NCI-H2107 treated with DMSO at 0.1 percent for 48 hours (cell line): ENCODE data around the gene NUDT13.
A peak's percentile ranks its signal among the peaks of the same experiment; 100 is the strongest.
"Not testable (repeated sequence)": the region's sequence is repeated elsewhere in the genome, so short reads cannot be mapped to it uniquely, and the experiment has no call there.

Source experiments
- DNase-seq: peaks from one replicate; lab custom pipeline; 2025; ENCODE audit not compliant: unreplicated experiment; lab: John Stamatoyannopoulos, UW

NUDT13 gene

GRCh38 chr10:73099141-73099540 lies 11.1 kb upstream of the NUDT13 start:
- no peak for DNase-seq

GRCh38 chr10:73106301-73106700 lies 4.0 kb upstream of the NUDT13 start:
- no peak for DNase-seq

- not testable (repeated sequence) for DNase-seq
Observed at GRCh38 chr10:73109248-73109652, 1.0 kb upstream of the NUDT13 start.

GRCh38 chr10:73112032-73112431 lies 1.8 kb downstream of the NUDT13 start:
- DNase-seq: not testable (repeated sequence)

GRCh38 chr10:73113551-73113950 lies 3.3 kb downstream of the NUDT13 start:
- DNase-seq: no peak

GRCh38 chr10:73116017-73116416 lies 5.8 kb downstream of the NUDT13 start:
- no peak for DNase-seq

- no peak for DNase-seq
Observed at GRCh38 chr10:73117976-73118743, 7.9 kb downstream of the NUDT13 start.

GRCh38 chr10:73119457-73119856 lies 9.2 kb downstream of the NUDT13 start:
- no peak for DNase-seq

- no peak for DNase-seq
Observed at GRCh38 chr10:73119952-73120351, 9.7 kb downstream of the NUDT13 start.

- DNase-seq: no peak
Observed at GRCh38 chr10:73126343-73126742, 16.1 kb downstream of the NUDT13 start.

GRCh38 chr10:73131301-73131700 lies 21.0 kb downstream of the NUDT13 start:
- DNase-seq: no peak

GRCh38 chr10:73131913-73132686 lies 21.8 kb downstream of the NUDT13 start:
- DNase-seq: no peak

- no peak for DNase-seq
Observed at GRCh38 chr10:73134727-73135126, 24.5 kb downstream of the NUDT13 start.

GRCh38 chr10:73136627-73137026 lies 26.4 kb downstream of the NUDT13 start:
- no peak for DNase-seq

GRCh38 chr10:73139251-73139650 lies 29.0 kb downstream of the NUDT13 start:
- DNase-seq: no peak

GRCh38 chr10:73141603-73142002 lies 31.3 kb downstream of the NUDT13 start:
- no peak for DNase-seq

- DNase-seq: not testable (repeated sequence)
Observed at GRCh38 chr10:73150633-73151413, 40.6 kb downstream of the NUDT13 start.

GRCh38 chr10:73152009-73152408 lies 41.8 kb downstream of the NUDT13 start:
- DNase-seq: no peak

- no peak for DNase-seq
Observed at GRCh38 chr10:73156054-73156453, 45.8 kb downstream of the NUDT13 start.

GRCh38 chr10:73159038-73159648 lies 48.9 kb downstream of the NUDT13 start:
- peak; percentile 5 for DNase-seq

GRCh38 chr10:73161079-73161478 lies 50.8 kb downstream of the NUDT13 start:
- DNase-seq: no peak
